HepG2 (cell line): ENCODE data around the gene TRAP1.

ENCODE experiments used
- ATF2 ChIP-seq: sonication (generic); formaldehyde crosslinking; IDR thresholded peaks from 2 replicates; pipeline ENCODE4 v1.4.0; 2020; ENCODE audit warnings: missing genetic modification reagents
- CTCF ChIP-seq: sonication (generic); formaldehyde crosslinking; IDR thresholded peaks from 2 replicates; pipeline ENCODE4 v1.5.0; 2020; ENCODE audit warnings: mild to moderate bottlenecking, missing genetic modification reagents, moderate library complexity
- GLI4 ChIP-seq: sonication (generic); formaldehyde crosslinking; IDR thresholded peaks from 2 replicates; pipeline ENCODE4 v1.5.1; 2020; ENCODE audit warnings: missing genetic modification reagents, mild to moderate bottlenecking, moderate library complexity, borderline replicate concordance
- HOMEZ ChIP-seq: IDR thresholded peaks from 2 replicates; pipeline ENCODE4 v1.6.1; 2016; ENCODE audit warnings: low read depth
- KDM5B ChIP-seq: sonication (generic); formaldehyde crosslinking; IDR thresholded peaks from 2 replicates; pipeline ENCODE4 v1.4.0; 2020; ENCODE audit warnings: missing genetic modification reagents, mild to moderate bottlenecking, borderline replicate concordance
- MAX ChIP-seq: IDR thresholded peaks from 2 replicates; pipeline ENCODE4 v1.6.1; 2012; ENCODE audit warnings: inconsistent platforms
- PBX3 ChIP-seq: sonication (generic); formaldehyde crosslinking; IDR thresholded peaks from 2 replicates; pipeline ENCODE4 v1.8.1; 2023; ENCODE audit warnings: missing genetic modification reagents, inconsistent platforms, borderline replicate concordance
- UBTF ChIP-seq: sonication (generic); formaldehyde crosslinking; IDR thresholded peaks from 2 replicates; pipeline ENCODE4 v1.4.0; 2020; ENCODE audit warnings: mild to moderate bottlenecking, missing genetic modification reagents
- USF2 ChIP-seq, 2 experiments: sonication (generic) in 1 of 2; formaldehyde crosslinking in 1 of 2; IDR thresholded peaks; 2 replicates each; pipeline versions ENCODE4 v1.5.1 to v1.6.1; 2011 to 2020; ENCODE audit warnings: borderline replicate concordance in 1 of 2, low read depth in 1 of 2, low read length in 1 of 2, mild to moderate bottlenecking in 1 of 2, missing genetic modification reagents in 1 of 2, moderate library complexity in 1 of 2
- ZFYVE20 ChIP-seq: sonication (generic); formaldehyde crosslinking; IDR thresholded peaks from 2 replicates; pipeline ENCODE4 v1.8.0; 2023; ENCODE audit warnings: low read depth, mild to moderate bottlenecking, moderate library complexity, missing genetic modification reagents, borderline replicate concordance
- ZNF24 ChIP-seq: fragments of 450-650 bp; IDR thresholded peaks from 2 replicates; pipeline ENCODE4 v1.6.1; 2017; ENCODE audit warnings: antibody characterized with exemption, mild to moderate bottlenecking
- ZNF253 ChIP-seq: sonication (generic); formaldehyde crosslinking; IDR thresholded peaks from 2 replicates; pipeline ENCODE4 v1.8.0; 2022; ENCODE audit warnings: mild to moderate bottlenecking, missing genetic modification reagents, borderline replicate concordance
- ZNF501 ChIP-seq: sonication (generic); formaldehyde crosslinking; IDR thresholded peaks from 2 replicates; pipeline ENCODE4 v1.5.1; 2020; ENCODE audit warnings: mild to moderate bottlenecking, moderate library complexity, missing genetic modification reagents

- TF ChIP-seq KDM5B (CRISPR knock-in tag) (no peak), GLI4 (CRISPR knock-in tag) (no peak), CTCF (CRISPR knock-in tag) (no peak), ATF2 (CRISPR knock-in tag) (no peak), UBTF (CRISPR knock-in tag) (no peak), ZNF501 (CRISPR knock-in tag) (no peak), MAX (no peak), ZNF24 (no peak), USF2 (IDR thresholded peaks at IDR 0.05; ENCODE audit: low read depth, low read length) (no peak), USF2 (CRISPR knock-in tag; IDR thresholded peaks at IDR 0.05; ENCODE audit: borderline replicate concordance) (no peak), PBX3 (CRISPR knock-in tag) (no peak), ZFYVE20 (no peak), ZNF253 (no peak), HOMEZ (CRISPR knock-in tag) (no peak)
These were observed 65.6 kb downstream of the TRAP1 start for GRCh38 chr16:3651461-3652372.
